ENCODE data around the gene SPOCK2. TPM values are rescaled to one million over a fixed set of nuclear protein-coding genes. Genes with fewer than 3 reads are reported as not detected.

SPOCK2 gene
- polyA plus RNA-seq, 1 of the 3 experiments (the other 2 are of a cell fraction) = 0.18 TPM

DNA sequence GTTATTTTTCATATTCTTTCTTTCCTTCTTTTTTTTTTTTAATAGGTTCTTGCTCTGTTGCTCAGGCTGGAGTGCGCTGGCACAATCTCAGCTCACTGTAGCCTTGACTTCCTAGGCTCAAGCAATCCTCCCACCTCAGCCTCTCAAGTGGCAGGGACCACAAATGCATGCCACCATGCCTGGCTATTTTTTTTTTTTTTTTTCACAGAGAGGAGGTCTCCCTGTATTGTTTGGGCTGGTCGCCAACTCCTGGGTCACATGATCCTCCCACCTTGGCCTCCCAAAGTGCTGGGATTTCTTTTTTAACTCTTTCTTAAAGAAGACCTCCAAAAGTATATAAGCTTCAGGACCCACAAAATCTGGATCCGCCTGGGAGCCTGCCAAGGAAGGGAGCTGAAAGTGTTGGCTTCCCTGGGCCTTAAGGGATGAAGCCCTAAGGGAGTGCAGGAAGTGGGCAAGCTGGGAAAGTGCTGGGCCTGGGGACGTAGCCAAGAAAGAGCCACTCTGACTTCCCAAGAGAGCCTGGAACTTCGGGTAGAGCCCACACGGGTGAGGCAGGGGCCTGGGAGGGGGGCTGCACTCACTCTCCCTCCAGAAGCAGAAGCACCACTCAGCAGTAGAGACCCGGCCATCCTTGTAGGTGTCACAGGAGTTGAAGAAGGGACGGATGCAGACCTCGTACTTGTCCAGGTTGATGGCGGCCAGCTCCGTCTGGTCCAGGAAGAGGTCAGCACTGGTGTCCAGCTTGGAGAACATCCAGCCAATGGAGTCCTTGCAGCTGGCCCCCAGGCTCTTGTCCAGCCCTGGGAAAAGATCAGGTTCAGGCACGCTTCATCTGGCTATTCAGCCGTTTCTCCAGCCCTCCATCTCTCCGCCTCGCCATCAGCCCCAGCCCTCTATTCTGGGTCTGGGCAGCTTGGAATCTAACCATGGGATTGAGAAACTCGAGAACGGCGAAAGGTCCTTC, 21.8 kb downstream of the SPOCK2 start:
- Histone ChIP-seq H2AFZ (ENCODE audit: low read depth) (no peak overlapping the region), H3K27me3 (ENCODE audit: insufficient read depth) (no peaks in the 10 kb centered on the region), H3K27ac (ENCODE audit: low read depth in 2 of 2, low read length in 1 of 2) (no peak overlapping the region), H3K4me3 (ENCODE audit: low read depth in 2 of 2, low read length in 1 of 2) (no peak overlapping the region), H3K9me2 (no peaks in the 10 kb centered on the region), H3K9ac (no peak overlapping the region), H3K4me1 (ENCODE audit: control insufficient read depth in 1 of 2, insufficient read depth in 2 of 2, low read depth in 1 of 2, low read length in 1 of 2) (peaks cover 0 to 29% of the 10 kb centered on the region in 2 experiments; a peak in 1 of 4 replicates), H3F3A (replicated peaks; ENCODE audit: insufficient read depth) (no peaks in the 10 kb centered on the region), H3K9me3 (no peaks in the 10 kb centered on the region), H3K36me3 (replicated peaks in 1 of 2; ENCODE audit: control insufficient read depth in 1 of 2, insufficient read depth in 2 of 2, low read length in 1 of 2) (no peaks in the 10 kb centered on the region), H3K4me2 (no peak overlapping the region), H3K79me2 (ENCODE audit: insufficient read depth) (no peaks in the 10 kb centered on the region), H4K20me1 (ENCODE audit: insufficient read depth) (no peaks in the 10 kb centered on the region)
- no peak for DNase-seq
- TF ChIP-seq, protein P1, sequence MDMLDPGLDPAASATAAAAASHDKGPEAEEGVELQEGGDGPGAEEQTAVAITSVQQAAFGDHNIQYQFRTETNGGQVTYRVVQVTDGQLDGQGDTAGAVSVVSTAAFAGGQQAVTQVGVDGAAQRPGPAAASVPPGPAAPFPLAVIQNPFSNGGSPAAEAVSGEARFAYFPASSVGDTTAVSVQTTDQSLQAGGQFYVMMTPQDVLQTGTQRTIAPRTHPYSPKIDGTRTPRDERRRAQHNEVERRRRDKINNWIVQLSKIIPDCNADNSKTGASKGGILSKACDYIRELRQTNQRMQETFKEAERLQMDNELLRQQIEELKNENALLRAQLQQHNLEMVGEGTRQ (IDR thresholded peaks at IDR 0.05; ENCODE audit: borderline replicate concordance, low read depth, low read length) = no peak
- TF ChIP-seq FOSL2 (IDR thresholded peaks at IDR 0.05; ENCODE audit: borderline replicate concordance, low read depth) (no peak), EZH2phosphoT487 (IDR thresholded peaks at IDR 0.05; ENCODE audit: borderline replicate concordance, low read depth) (no peak), SMC3 (IDR thresholded peaks at IDR 0.05; ENCODE audit: low read depth, low read length) (no peak), IRF3 (IDR thresholded peaks at IDR 0.05; ENCODE audit: low read depth, low read length) (no peak), TAF1 (IDR thresholded peaks at IDR 0.05; ENCODE audit: borderline replicate concordance, low read depth, low read length) (no peak), RCOR1 (IDR thresholded peaks at IDR 0.05; ENCODE audit: low read length) (no peak), CTCF (IDR thresholded peaks at IDR 0.05) (no peak), POLR2AphosphoS5 (IDR thresholded peaks at IDR 0.05; ENCODE audit: low read depth, low read length) (no peak), EP300 (IDR thresholded peaks at IDR 0.05; ENCODE audit: borderline replicate concordance in 1 of 2, low read depth in 1 of 2, low read length in 1 of 2) (no peak), NFIC (IDR thresholded peaks at IDR 0.05; ENCODE audit: borderline replicate concordance) (no peak), ELF1 (IDR thresholded peaks at IDR 0.05) (no peak), GABPA (IDR thresholded peaks at IDR 0.05; ENCODE audit: low read depth) (no peak), RFX5 (IDR thresholded peaks at IDR 0.05; ENCODE audit: low read length) (no peak), REST (IDR thresholded peaks at IDR 0.05; ENCODE audit: low read depth, low read length) (no peak), YY1 (IDR thresholded peaks at IDR 0.05; ENCODE audit: low read depth) (no peak), JUND (IDR thresholded peaks at IDR 0.05) (no peak)
- TF ChIP-seq, protein P2, sequence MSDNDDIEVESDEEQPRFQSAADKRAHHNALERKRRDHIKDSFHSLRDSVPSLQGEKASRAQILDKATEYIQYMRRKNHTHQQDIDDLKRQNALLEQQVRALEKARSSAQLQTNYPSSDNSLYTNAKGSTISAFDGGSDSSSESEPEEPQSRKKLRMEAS (IDR thresholded peaks at IDR 0.05; ENCODE audit: low read depth) = no peak
- TF ChIP-seq, protein P3, sequence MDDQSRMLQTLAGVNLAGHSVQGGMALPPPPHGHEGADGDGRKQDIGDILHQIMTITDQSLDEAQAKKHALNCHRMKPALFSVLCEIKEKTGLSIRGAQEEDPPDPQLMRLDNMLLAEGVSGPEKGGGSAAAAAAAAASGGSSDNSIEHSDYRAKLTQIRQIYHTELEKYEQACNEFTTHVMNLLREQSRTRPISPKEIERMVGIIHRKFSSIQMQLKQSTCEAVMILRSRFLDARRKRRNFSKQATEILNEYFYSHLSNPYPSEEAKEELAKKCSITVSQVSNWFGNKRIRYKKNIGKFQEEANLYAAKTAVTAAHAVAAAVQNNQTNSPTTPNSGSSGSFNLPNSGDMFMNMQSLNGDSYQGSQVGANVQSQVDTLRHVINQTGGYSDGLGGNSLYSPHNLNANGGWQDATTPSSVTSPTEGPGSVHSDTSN (IDR thresholded peaks at IDR 0.05) = no peak
- ChIA-PET POLR2A (interaction anchor here (0.8 kb wide), 1 partner anchor 207 kb away, joined by 3 read pairs; the partner anchor contains the start of gene DDIT4), CTCF (interaction anchor here (0.7 to 8.4 kb wide), 5 partner anchors 12 to 170 kb away, joined by 3 to 55 read pairs (median 3); no protein-coding TSS in a partner anchor)
- WGBS (ENCODE audit: low lambda C conversion rate) = 90% methylated on average over 15 of the region's 18 CpGs
